ENCODE results near the gene RPAP2. TPM values are rescaled to one million over a fixed set of nuclear protein-coding genes. Genes with fewer than 3 reads are reported as not detected.
A peak's percentile ranks its signal among the peaks of the same experiment; 100 is the strongest.
"Not testable (repeated sequence)": the region's sequence is repeated elsewhere in the genome, so short reads cannot be mapped to it uniquely, and the experiment has no call there.

The RPAP2 gene
- total RNA-seq, 1 donor from 2014 or later = 22.3 TPM

DNA sequence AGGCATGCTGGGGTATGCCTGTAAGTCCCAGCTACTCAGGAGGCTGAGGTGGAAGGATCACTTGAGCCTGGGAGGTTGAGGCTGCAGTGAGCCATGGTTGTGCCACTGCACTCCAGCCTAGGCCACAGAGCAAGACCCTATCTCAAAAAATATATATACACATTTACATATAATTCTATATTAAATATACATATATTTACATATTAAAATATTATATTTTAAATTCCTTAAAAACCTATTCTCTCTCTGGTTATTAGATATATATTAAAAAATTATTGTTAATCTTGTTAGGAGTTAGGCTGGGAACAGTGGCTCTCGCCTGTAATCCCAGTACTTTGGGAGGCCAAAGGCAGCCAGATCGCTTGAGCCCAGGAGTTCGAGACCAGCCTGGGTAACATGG is 22.8 kb upstream of the RPAP2 start:
- Histone ChIP-seq H3K27me3 (no peaks in the 10 kb centered on the region), H3K4me1 (no peaks in the 10 kb centered on the region), H3K36me3 (peaks cover 16% of the 10 kb centered on the region), H3K9me3 (no peaks in the 10 kb centered on the region), H3K4me3 (no peak overlapping the region), H3K27ac (no peak overlapping the region)
- no peak for DNase-seq
- intact Hi-C loops (cut with DNase I) = no loop called here
- TF ChIP-seq, protein P1, sequence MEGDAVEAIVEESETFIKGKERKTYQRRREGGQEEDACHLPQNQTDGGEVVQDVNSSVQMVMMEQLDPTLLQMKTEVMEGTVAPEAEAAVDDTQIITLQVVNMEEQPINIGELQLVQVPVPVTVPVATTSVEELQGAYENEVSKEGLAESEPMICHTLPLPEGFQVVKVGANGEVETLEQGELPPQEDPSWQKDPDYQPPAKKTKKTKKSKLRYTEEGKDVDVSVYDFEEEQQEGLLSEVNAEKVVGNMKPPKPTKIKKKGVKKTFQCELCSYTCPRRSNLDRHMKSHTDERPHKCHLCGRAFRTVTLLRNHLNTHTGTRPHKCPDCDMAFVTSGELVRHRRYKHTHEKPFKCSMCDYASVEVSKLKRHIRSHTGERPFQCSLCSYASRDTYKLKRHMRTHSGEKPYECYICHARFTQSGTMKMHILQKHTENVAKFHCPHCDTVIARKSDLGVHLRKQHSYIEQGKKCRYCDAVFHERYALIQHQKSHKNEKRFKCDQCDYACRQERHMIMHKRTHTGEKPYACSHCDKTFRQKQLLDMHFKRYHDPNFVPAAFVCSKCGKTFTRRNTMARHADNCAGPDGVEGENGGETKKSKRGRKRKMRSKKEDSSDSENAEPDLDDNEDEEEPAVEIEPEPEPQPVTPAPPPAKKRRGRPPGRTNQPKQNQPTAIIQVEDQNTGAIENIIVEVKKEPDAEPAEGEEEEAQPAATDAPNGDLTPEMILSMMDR (IDR thresholded peaks at IDR 0.05) = no peak
- no peak for ATAC-seq

DNA sequence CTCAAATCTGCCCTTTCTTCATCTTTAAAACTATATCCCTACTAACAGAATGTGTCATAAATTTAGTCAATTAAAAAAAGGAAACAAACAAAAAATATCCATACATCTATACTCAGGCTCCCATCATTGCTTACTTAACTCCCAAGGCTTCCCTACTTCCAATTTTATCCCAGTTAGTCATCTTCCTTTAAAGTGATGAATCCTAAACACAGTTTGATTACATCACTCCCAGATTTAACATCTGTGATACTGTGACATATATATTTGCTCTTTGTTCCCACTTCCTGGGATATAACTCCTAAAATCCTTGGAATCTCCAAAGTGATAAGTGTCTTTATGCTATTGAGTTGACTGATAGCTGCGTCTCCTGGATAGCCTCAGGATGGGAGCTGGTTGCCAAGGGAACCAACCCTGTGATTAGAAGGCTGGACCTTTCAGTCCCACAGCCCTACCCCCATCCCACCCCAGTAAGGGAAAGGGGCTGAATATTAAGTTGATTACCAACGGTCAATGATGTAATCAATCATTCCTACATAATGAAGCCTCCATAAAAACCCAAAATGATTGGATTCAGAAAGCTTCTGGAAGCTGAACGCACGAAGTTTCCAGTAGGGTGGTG is 21.6 kb upstream of the RPAP2 start:
- no peak for ATAC-seq
- no peak for DNase-seq
- Histone ChIP-seq H3K27ac (no peak overlapping the region), H3K4me3 (no peak overlapping the region), H3K27me3 (no peaks in the 10 kb centered on the region), H3K4me1 (no peaks in the 10 kb centered on the region), H3K36me3 (peaks cover 16% of the 10 kb centered on the region), H3K9me3 (no peaks in the 10 kb centered on the region)
- TF ChIP-seq, protein P1 (IDR thresholded peaks at IDR 0.05) = no peak
- intact Hi-C loops (cut with DNase I) = no loop called here

DNA sequence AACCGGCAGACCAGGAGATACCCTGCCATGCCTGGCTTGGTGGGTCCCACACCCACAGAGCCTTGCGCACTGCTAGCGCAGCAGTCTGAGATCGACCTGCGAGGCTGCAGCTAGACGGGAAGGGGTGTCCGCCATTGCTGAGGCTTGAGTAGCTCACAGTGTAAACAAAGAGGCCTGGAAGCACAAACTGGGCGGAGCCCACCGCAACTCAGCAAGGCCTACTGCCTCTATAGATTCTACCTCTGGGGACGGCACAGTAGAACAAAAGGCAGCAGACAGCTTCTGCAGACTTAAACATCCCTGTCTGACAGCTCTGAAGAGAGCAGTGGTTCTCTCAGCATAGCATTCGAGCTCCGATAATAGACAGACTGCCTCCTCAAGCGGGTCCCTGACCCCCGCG is 19.1 kb upstream of the RPAP2 start:
- H3K9me3 ChIP-seq; H3K27me3 ChIP-seq; H3K36me3 ChIP-seq; intact Hi-C loops (cut with DNase I); H3K4me1 ChIP-seq; DNase-seq; H3K27ac ChIP-seq; H3K4me3 ChIP-seq; ATAC-seq: not testable (repeated sequence)

DNA sequence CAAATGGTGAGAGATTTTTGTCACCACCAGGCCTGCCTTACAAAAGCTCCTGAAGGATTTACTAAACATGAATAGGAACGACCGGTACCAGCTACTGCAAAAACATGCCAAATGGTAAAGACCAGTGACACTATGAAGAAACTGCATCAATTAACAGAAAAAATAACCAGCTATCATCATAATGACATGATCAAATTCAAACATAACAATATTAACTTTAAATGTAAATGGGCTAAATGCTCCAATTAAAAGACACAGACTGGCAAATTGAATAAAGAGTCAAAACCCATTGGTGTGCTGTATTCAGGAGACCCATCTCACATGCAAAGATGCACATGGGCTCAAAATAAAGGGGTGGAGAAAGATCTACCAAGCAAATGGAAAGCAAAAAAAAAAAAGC is 17.4 kb upstream of the RPAP2 start:
- H3K36me3 ChIP-seq; intact Hi-C loops (cut with DNase I); H3K27ac ChIP-seq; DNase-seq; ATAC-seq; H3K27me3 ChIP-seq; H3K4me1 ChIP-seq; H3K9me3 ChIP-seq; H3K4me3 ChIP-seq: not testable (repeated sequence)

DNA sequence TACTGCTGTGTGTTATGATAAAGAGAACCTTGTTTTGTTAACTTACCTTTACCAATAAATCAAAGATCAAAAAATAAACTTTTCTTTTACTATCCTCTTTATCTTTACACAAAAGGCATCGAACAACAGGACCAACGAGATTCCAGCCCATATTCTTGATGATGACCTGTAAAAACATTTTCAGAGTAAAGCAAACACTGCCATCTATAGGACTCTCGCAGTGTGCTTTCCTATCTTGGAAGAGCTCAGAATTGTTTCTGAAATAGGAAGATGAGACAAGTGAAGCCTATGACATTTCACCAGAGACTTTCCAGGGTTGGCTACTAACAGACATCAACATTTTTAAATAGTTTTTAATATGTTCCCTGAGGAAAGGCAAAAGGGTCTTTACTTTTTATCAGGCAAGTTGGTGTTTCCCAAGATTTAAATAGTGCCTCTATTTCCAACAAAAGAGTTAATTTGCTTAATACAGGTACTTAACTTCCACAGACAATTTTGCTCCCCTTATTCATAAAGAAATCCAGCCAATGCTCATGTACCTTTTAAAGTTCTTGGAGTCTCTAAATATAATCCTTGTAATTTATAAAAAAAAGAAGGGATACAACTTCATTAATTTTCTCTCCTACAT is 7.4 kb upstream of the RPAP2 start:
- TF ChIP-seq, protein P1 (IDR thresholded peaks at IDR 0.05) = peak; percentile 64
- no peak for DNase-seq
- Histone ChIP-seq H3K4me3 (no peak overlapping the region), H3K27me3 (no peaks in the 10 kb centered on the region), H3K4me1 (no peaks in the 10 kb centered on the region), H3K27ac (no peak overlapping the region), H3K9me3 (no peaks in the 10 kb centered on the region), H3K36me3 (peaks cover 46% of the 10 kb centered on the region)
- intact Hi-C loops (cut with DNase I) = no loop called here
- peak; percentile 53 for ATAC-seq

DNA sequence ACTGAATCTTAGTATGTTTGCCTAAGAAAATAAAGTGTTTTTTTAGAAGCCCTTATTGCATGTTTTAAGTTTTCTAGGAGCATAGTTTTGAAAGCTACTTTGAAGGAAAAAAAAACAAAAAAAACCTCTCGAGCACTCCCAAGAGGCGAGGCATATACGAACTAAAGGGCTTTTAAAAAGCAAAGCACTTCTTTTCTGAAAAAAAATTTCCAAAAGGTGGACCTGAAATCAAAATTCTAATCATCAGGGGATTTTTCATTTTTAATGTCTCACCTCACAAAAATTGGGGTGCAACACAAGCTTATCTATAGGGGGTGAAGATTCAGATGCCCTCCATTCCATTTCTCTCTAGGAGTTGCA is 666 bp upstream of the RPAP2 start:
- H3K9me3 ChIP-seq = no peaks in the 10 kb centered on the region
- peak overlapping the region; percentile 85 for H3K4me3 ChIP-seq
- H3K27me3 ChIP-seq = no peaks in the 10 kb centered on the region
- H3K36me3 ChIP-seq = peaks cover 19% of the 10 kb centered on the region
- intact Hi-C loops (cut with DNase I) = no loop called here
- TF ChIP-seq, protein P1 (IDR thresholded peaks at IDR 0.05) = no peak
- DNase-seq (no peak), ATAC-seq (no peak)
- H3K4me1 ChIP-seq = peaks cover 18% of the 10 kb centered on the region
- peak overlapping the region; percentile 85 for H3K27ac ChIP-seq

Measured in upper lobe of right lung (tissue), 1 donor.